Kidney (tissue), 14 donors: Measurements from ENCODE around the gene RASGRF1. TPM values are rescaled to one million over a fixed set of nuclear protein-coding genes. Genes with fewer than 3 reads are reported as not detected.

Source experiments
- DNase-seq, 5 donors: peaks; one replicate each; pipeline ENCODE4 v3.0.0-alpha.2; 2013 to 2020
- FAIRE-seq: peaks from 2 replicates; lab custom pipeline; 2012; peaks lifted over from hg19 to GRCh38; lab: Jason Lieb, UNC
- H3K27ac ChIP-seq, 2 donors: one replicate each; pipeline ENCODE4 v1.7.0; 2013; ENCODE audit warnings: low read depth in 2 of 2, low read length in 2 of 2, inconsistent platforms in 1 of 2
- H3K27me3 ChIP-seq: one replicate; pipeline ENCODE4 v1.7.1; 2013; ENCODE audit warnings: low read length, inconsistent platforms; ENCODE audit not compliant: control insufficient read depth, insufficient read depth
- H3K36me3 ChIP-seq, 3 donors: one replicate each; pipeline versions ENCODE4 v1.7.0 to v1.7.1; 2013; ENCODE audit warnings: low read length in 3 of 3, control low read depth in 1 of 3, inconsistent platforms in 1 of 3; ENCODE audit not compliant: insufficient read depth in 3 of 3, control insufficient read depth in 2 of 3
- H3K4me1 ChIP-seq, 3 donors: one replicate each; pipeline versions ENCODE4 v1.7.0 to v1.7.1; 2013; ENCODE audit warnings: low read length in 3 of 3, inconsistent platforms in 1 of 3, low read depth in 1 of 3; ENCODE audit not compliant: control insufficient read depth in 2 of 3, insufficient read depth in 2 of 3
- H3K4me3 ChIP-seq, 3 donors: one replicate each; pipeline versions ENCODE4 v1.7.0 to v1.8.1; 2013; ENCODE audit warnings: low read length in 3 of 3, control low read depth in 1 of 3, inconsistent platforms in 1 of 3
- H3K9ac ChIP-seq, 3 donors: one replicate each; pipeline versions ENCODE4 v1.7.0 to v1.7.1; 2013; ENCODE audit warnings: low read length in 3 of 3, control low read depth in 1 of 3, inconsistent platforms in 1 of 3
- H3K9me3 ChIP-seq, 3 donors: one replicate each; pipeline versions ENCODE4 v1.7.0 to v1.7.1; 2013; ENCODE audit warnings: low read length in 3 of 3, control low read depth in 1 of 3, inconsistent platforms in 1 of 3; ENCODE audit not compliant: control insufficient read depth in 2 of 3, insufficient read depth in 1 of 3
- CTCF ChIP-seq: IDR thresholded peaks from 3 replicates; pipeline ENCODE4 v1.5.1; 2012; ENCODE audit warnings: mild to moderate bottlenecking, moderate library complexity, borderline replicate concordance; ENCODE audit not compliant: insufficient read depth; ENCODE audit errors: extremely low read depth
- intact Hi-C: fragments of 100-400 bp; cut with DNase I; formaldehyde crosslinking; loops from one replicate; pipeline ENCODE4 v1.11.1; 2022
- polyA plus RNA-seq: library from polyadenylated mRNA; stranded (reverse); fragments of 350-450 nt; fragmentation: Illumina TruSeq; extraction: RNeasy Lipid Tissue Mini Kit (QIAGEN cat#74804); gene quantifications from one replicate; pipeline ENCODE4 v1.2.3, GENCODE V29; 2014; ENCODE audit warnings: low read depth, low replicate concordance; ENCODE audit not compliant: insufficient read depth
- total RNA-seq: library from RNA; stranded (reverse); fragmentation: NEBNext Ultra II Directional; extraction: Animal tissue kit (Norgen Biotek cat#: 25700); gene quantifications from one replicate; pipeline ENCODE4 v1.2.1, GENCODE V29; 2021
- donor health status: control.
- donor health status: control.
- donor health status: control.
- donor health status: control.
- donor health status: control.
- donor health status: DM: yes; HTN: yes; CAD: no.
- donor health status: Normal renal cell carcinoma (clear cell type).

Gene RASGRF1
- total and polyA plus RNA-seq, 2 donors from 2014 or later: 0.98 to 4.2 TPM

GRCh38 chr15:79004336-79004735 is 86.2 kb downstream of the RASGRF1 start:
- Histone ChIP-seq H3K4me1 (no peaks in the 10 kb centered on the region), H3K27ac (no peak overlapping the region), H3K9ac (no peak overlapping the region), H3K27me3 (no peaks in the 10 kb centered on the region), H3K4me3 (no peak overlapping the region), H3K36me3 (no peaks in the 10 kb centered on the region), H3K9me3 (no peaks in the 10 kb centered on the region)
- DNase-seq (peak in 1 of 5 donors; percentile 69), FAIRE-seq (no peak)
- TF ChIP-seq CTCF: no peak
- intact Hi-C loops: no loop called here

- H3K36me3 ChIP-seq: no peaks in the 10 kb centered on the region
- no peaks in the 10 kb centered on the region for H3K27me3 ChIP-seq
- no peaks in the 10 kb centered on the region for H3K4me1 ChIP-seq
- no peak overlapping the region for H3K9ac ChIP-seq
- H3K9me3 ChIP-seq: no peaks in the 10 kb centered on the region
- no peak overlapping the region for H3K27ac ChIP-seq
- FAIRE-seq (no peak), DNase-seq (peak in 1 of 5 donors; percentile 75)
- TF ChIP-seq CTCF: no peak
- H3K4me3 ChIP-seq: no peak overlapping the region
- intact Hi-C loops: no loop called here
Observed at GRCh38 chr15:79003896-79004295, 86.7 kb downstream of the RASGRF1 start.

GRCh38 chr15:79003301-79003700 is 87.3 kb downstream of the RASGRF1 start:
- intact Hi-C loops: no loop called here
- no peak for FAIRE-seq

More at GRCh38 chr15:79003301-79003700, 87.3 kb downstream of the RASGRF1 start:
- no peaks in the 10 kb centered on the region for H3K27me3 ChIP-seq
- no peak overlapping the region for H3K9ac ChIP-seq
- no peaks in the 10 kb centered on the region for H3K9me3 ChIP-seq
- peaks cover 0 to 2% (median 1%) of the 10 kb centered on the region in 3 donors for H3K4me1 ChIP-seq
- H3K36me3 ChIP-seq: no peaks in the 10 kb centered on the region
- TF ChIP-seq CTCF: no peak
- DNase-seq: peak in 1 of 5 donors; percentile 43
- no peak overlapping the region for H3K4me3 ChIP-seq
- no peak overlapping the region for H3K27ac ChIP-seq
